ENCODE results near the gene UNC5C. TPM values are rescaled to one million over a fixed set of nuclear protein-coding genes. Genes with fewer than 3 reads are reported as not detected.

UNC5C gene
- total RNA-seq, 1 experiment from 2014 or later: not detected

- no peak overlapping the region for H3K27ac Mint-ChIP-seq (ENCODE audit: unreplicated experiment)
- BruUV-seq (replicated peaks): no TSS peak
- no peaks in the 10 kb centered on the region for H3K4me1 Mint-ChIP-seq (ENCODE audit: low read depth, unreplicated experiment)
- Histone ChIP-seq H3K9me3 (no peaks in the 10 kb centered on the region), H3K4me3 (ENCODE audit: low read depth, low read length) (no peak overlapping the region), H3K36me3 (ENCODE audit: control insufficient read depth, insufficient read depth, low read length) (no peaks in the 10 kb centered on the region), H3K4me1 (no peaks in the 10 kb centered on the region), H3K27me3 (replicated peaks; ENCODE audit: control insufficient read depth, insufficient read depth, low read length) (no peaks in the 10 kb centered on the region)
- H3K4me3 Mint-ChIP-seq (ENCODE audit: unreplicated experiment): no peak overlapping the region
- intact Hi-C loops (cut with micrococcal nuclease; ENCODE audit: unreplicated experiment): no loop called here
- no peaks in the 10 kb centered on the region for H3K36me3 Mint-ChIP-seq (ENCODE audit: insufficient read depth, unreplicated experiment)
- POLR2A ChIA-PET: no interaction called here
- CTCF ChIA-PET: interaction anchor here (0.7 kb wide), 1 partner anchor 105 kb away, joined by 3 read pairs; no protein-coding TSS in a partner anchor
- no peak for DNase-seq
- TF ChIP-seq, protein P1, sequence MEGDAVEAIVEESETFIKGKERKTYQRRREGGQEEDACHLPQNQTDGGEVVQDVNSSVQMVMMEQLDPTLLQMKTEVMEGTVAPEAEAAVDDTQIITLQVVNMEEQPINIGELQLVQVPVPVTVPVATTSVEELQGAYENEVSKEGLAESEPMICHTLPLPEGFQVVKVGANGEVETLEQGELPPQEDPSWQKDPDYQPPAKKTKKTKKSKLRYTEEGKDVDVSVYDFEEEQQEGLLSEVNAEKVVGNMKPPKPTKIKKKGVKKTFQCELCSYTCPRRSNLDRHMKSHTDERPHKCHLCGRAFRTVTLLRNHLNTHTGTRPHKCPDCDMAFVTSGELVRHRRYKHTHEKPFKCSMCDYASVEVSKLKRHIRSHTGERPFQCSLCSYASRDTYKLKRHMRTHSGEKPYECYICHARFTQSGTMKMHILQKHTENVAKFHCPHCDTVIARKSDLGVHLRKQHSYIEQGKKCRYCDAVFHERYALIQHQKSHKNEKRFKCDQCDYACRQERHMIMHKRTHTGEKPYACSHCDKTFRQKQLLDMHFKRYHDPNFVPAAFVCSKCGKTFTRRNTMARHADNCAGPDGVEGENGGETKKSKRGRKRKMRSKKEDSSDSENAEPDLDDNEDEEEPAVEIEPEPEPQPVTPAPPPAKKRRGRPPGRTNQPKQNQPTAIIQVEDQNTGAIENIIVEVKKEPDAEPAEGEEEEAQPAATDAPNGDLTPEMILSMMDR (IDR thresholded peaks at IDR 0.05; ENCODE audit: insufficient read depth in 1 of 2, low read depth in 1 of 2, low read length in 1 of 2, severe bottlenecking in 1 of 2, unreplicated experiment in 1 of 2): no peak
- H3K9me3 Mint-ChIP-seq (ENCODE audit: unreplicated experiment): peaks cover 3% of the 10 kb centered on the region
- H3K27me3 Mint-ChIP-seq (ENCODE audit: insufficient read depth, unreplicated experiment): peaks cover 2% of the 10 kb centered on the region
Measured at GRCh38 chr4:95243892-95244291, 304.9 kb downstream of the UNC5C start.

- no peaks in the 10 kb centered on the region for H3K27me3 ChIP-seq (replicated peaks; ENCODE audit: control insufficient read depth, insufficient read depth, low read length)
- TF ChIP-seq, protein P1 (IDR thresholded peaks at IDR 0.05; ENCODE audit: insufficient read depth in 1 of 2, low read depth in 1 of 2, low read length in 1 of 2, severe bottlenecking in 1 of 2, unreplicated experiment in 1 of 2): no peak
- H3K36me3 ChIP-seq (ENCODE audit: control insufficient read depth, insufficient read depth, low read length): no peaks in the 10 kb centered on the region
- peaks cover 2% of the 10 kb centered on the region for H3K27me3 Mint-ChIP-seq (ENCODE audit: insufficient read depth, unreplicated experiment)
- H3K36me3 Mint-ChIP-seq (ENCODE audit: insufficient read depth, unreplicated experiment): no peaks in the 10 kb centered on the region
- peaks cover 11% of the 10 kb centered on the region for H3K9me3 Mint-ChIP-seq (ENCODE audit: unreplicated experiment)
- no peak overlapping the region for H3K27ac Mint-ChIP-seq (ENCODE audit: unreplicated experiment)
- no peak overlapping the region for H3K4me3 ChIP-seq (ENCODE audit: low read depth, low read length)
- intact Hi-C loops (cut with micrococcal nuclease; ENCODE audit: unreplicated experiment): no loop called here
- H3K4me1 ChIP-seq: no peaks in the 10 kb centered on the region
- no peak for DNase-seq
- no peaks in the 10 kb centered on the region for H3K4me1 Mint-ChIP-seq (ENCODE audit: low read depth, unreplicated experiment)
- no peak overlapping the region for H3K4me3 Mint-ChIP-seq (ENCODE audit: unreplicated experiment)
- no peaks in the 10 kb centered on the region for H3K9me3 ChIP-seq
- no TSS peak for BruUV-seq (replicated peaks)
- POLR2A ChIA-PET: no interaction called here
- CTCF ChIA-PET: no interaction called here
Measured at GRCh38 chr4:95238554-95238953, 310.2 kb downstream of the UNC5C start.

GRCh38 chr4:95232358-95233156 is 316.2 kb downstream of the UNC5C start:
- H3K4me3 ChIP-seq (ENCODE audit: low read depth, low read length): no peak overlapping the region
- H3K4me1 Mint-ChIP-seq (ENCODE audit: low read depth, unreplicated experiment): peaks cover 7% of the 10 kb centered on the region
- no peaks in the 10 kb centered on the region for H3K36me3 Mint-ChIP-seq (ENCODE audit: insufficient read depth, unreplicated experiment)
- H3K27me3 ChIP-seq (replicated peaks; ENCODE audit: control insufficient read depth, insufficient read depth, low read length): no peaks in the 10 kb centered on the region
- BruUV-seq (replicated peaks): no TSS peak
- no peaks in the 10 kb centered on the region for H3K9me3 Mint-ChIP-seq (ENCODE audit: unreplicated experiment)
- ChIA-PET CTCF (no interaction called here), POLR2A (no interaction called here)
- H3K4me1 ChIP-seq: peaks cover 12% of the 10 kb centered on the region
- no peaks in the 10 kb centered on the region for H3K36me3 ChIP-seq (ENCODE audit: control insufficient read depth, insufficient read depth, low read length)
- TF ChIP-seq, protein P1 (IDR thresholded peaks at IDR 0.05; ENCODE audit: insufficient read depth in 1 of 2, low read depth in 1 of 2, low read length in 1 of 2, severe bottlenecking in 1 of 2, unreplicated experiment in 1 of 2): no peak
- H3K9me3 ChIP-seq: no peaks in the 10 kb centered on the region
- H3K27ac Mint-ChIP-seq (ENCODE audit: unreplicated experiment): no peak overlapping the region
- no peak overlapping the region for H3K4me3 Mint-ChIP-seq (ENCODE audit: unreplicated experiment)
- no peak for DNase-seq
- H3K27me3 Mint-ChIP-seq (ENCODE audit: insufficient read depth, unreplicated experiment): no peaks in the 10 kb centered on the region
- intact Hi-C loops (cut with micrococcal nuclease; ENCODE audit: unreplicated experiment): no loop called here
